Frontal cortex (tissue), 4 donors: Measurements from ENCODE around the gene SLC9A9. TPM values are rescaled to one million over a fixed set of nuclear protein-coding genes. Genes with fewer than 3 reads are reported as not detected.
"Not testable (repeated sequence)": the region's sequence is repeated elsewhere in the genome, so short reads cannot be mapped to it uniquely, and the experiment has no call there.

Experiments used
- DNase-seq, 2 donors: peaks; one replicate each; pipeline ENCODE4 v3.0.0; 2012; ENCODE audit warnings: low spot score in 2 of 2
- FAIRE-seq: peaks from 2 replicates; lab custom pipeline; 2012; peaks lifted over from hg19 to GRCh38; lab: Jason Lieb, UNC
- total RNA-seq: library from RNA; depleted of rRNA; stranded (reverse); fragments of >200 nt; gene quantifications from one replicate; pipeline ENCODE4 v1.2.3, GENCODE V29; 2014
- donor health status: control.
- donor health status: control.
- donor health status: control.

The SLC9A9 gene
- total RNA-seq, 1 donor from 2014 or later = 4.9 TPM

GRCh38 chr3:143443851-143444331 is 404.4 kb downstream of the SLC9A9 start:
- FAIRE-seq = no peak

GRCh38 chr3:143442814-143443447 is 405.3 kb downstream of the SLC9A9 start:
- FAIRE-seq (no peak), DNase-seq (no peak)

More at GRCh38 chr3:143443851-143444331, 404.4 kb downstream of the SLC9A9 start:
- no peak for DNase-seq

GRCh38 chr3:143441516-143442171 is 406.6 kb downstream of the SLC9A9 start:
- no peak for DNase-seq
- no peak for FAIRE-seq

- DNase-seq (no peak), FAIRE-seq (no peak)
These were observed 408.5 kb downstream of the SLC9A9 start for GRCh38 chr3:143439817-143440216.

GRCh38 chr3:143437405-143437804 is 410.9 kb downstream of the SLC9A9 start:
- FAIRE-seq (no peak), DNase-seq (no peak)

GRCh38 chr3:143436231-143436930 is 411.9 kb downstream of the SLC9A9 start:
- no peak for FAIRE-seq
- DNase-seq = no peak

- DNase-seq (no peak), FAIRE-seq (no peak)
These were observed 414.4 kb downstream of the SLC9A9 start for GRCh38 chr3:143433787-143434378.

GRCh38 chr3:143431298-143431697 is 417.0 kb downstream of the SLC9A9 start:
- not testable (repeated sequence) for DNase-seq, FAIRE-seq

- FAIRE-seq (no peak), DNase-seq (no peak)
These were observed 417.7 kb downstream of the SLC9A9 start for GRCh38 chr3:143430568-143430967.

GRCh38 chr3:143429628-143430514 is 418.4 kb downstream of the SLC9A9 start:
- no peak for DNase-seq
- no peak for FAIRE-seq

GRCh38 chr3:143428294-143428693 is 420.0 kb downstream of the SLC9A9 start:
- no peak for DNase-seq
- no peak for FAIRE-seq

GRCh38 chr3:143427631-143428030 is 420.6 kb downstream of the SLC9A9 start:
- no peak for FAIRE-seq
- DNase-seq = no peak

GRCh38 chr3:143424874-143425273 is 423.4 kb downstream of the SLC9A9 start:
- no peak for FAIRE-seq
- DNase-seq = no peak

- DNase-seq = no peak
- no peak for FAIRE-seq
These were observed 426.7 kb downstream of the SLC9A9 start for GRCh38 chr3:143421556-143421955.

- FAIRE-seq (no peak), DNase-seq (no peak)
These were observed 428.7 kb downstream of the SLC9A9 start for GRCh38 chr3:143419611-143420010.

- DNase-seq (no peak), FAIRE-seq (no peak)
These were observed 429.9 kb downstream of the SLC9A9 start for GRCh38 chr3:143418391-143418790.

- FAIRE-seq (no peak), DNase-seq (no peak)
These were observed 432.0 kb downstream of the SLC9A9 start for GRCh38 chr3:143416229-143416628.

GRCh38 chr3:143414571-143415253 is 433.6 kb downstream of the SLC9A9 start:
- DNase-seq = no peak
- FAIRE-seq = no peak

- DNase-seq (no peak), FAIRE-seq (no peak)
These were observed 434.9 kb downstream of the SLC9A9 start for GRCh38 chr3:143413372-143413771.
